SKM-1 treated with dmso at 0.1 percent for 144 hours (cell line): ENCODE results near the gene SOX1.

Experiments
- DNase-seq: peaks from one replicate; lab custom pipeline; 2025; ENCODE audit not compliant: unreplicated experiment; lab: John Stamatoyannopoulos, UW

Gene SOX1

GRCh38 chr13:112105244-112105681 lies 38.3 kb downstream of the SOX1 start:
- no peak for DNase-seq

- DNase-seq: no peak
These were observed 38.9 kb downstream of the SOX1 start for GRCh38 chr13:112105892-112106291.

GRCh38 chr13:112106478-112107141 lies 39.7 kb downstream of the SOX1 start:
- no peak for DNase-seq

DNA sequence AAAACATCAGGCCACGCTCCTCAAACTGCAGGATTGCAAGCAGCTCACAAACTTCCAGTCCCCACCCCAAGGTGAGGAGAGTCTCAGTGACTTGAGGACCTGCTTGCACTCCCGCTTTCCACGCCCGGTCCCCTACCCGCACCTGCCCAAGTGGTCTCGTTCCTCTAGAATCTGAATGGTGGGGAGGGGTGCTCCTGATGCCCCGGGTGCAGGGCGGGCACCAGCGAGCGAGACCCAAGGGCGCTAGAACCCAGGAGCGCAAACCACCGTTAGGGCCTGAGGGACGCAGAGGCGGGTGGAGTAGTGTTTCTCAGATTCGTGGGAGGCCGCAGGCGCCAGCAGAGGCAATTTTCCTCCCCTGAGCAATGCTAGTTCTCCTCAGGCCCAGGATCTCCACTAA lies 40.3 kb downstream of the SOX1 start:
- DNase-seq: no peak

DNA sequence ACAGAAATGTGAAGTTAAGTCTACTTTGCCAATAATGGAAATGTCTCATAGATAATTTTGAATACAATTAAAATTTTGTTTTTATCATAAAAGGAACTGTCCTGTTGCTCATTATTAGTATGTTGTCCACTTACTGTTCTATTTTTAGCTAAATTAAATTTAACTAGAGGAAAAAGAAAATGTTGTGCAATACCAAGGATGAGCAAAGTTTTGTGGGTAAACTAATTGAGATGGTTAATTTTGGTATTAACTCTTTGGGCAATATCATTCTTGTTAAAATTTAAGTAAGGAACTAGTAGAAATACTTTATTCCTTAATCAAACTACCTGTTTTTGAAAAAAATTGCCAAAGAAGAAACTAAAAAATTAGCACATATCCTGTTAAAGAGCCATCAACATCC lies 43.5 kb downstream of the SOX1 start:
- DNase-seq: no peak

DNA sequence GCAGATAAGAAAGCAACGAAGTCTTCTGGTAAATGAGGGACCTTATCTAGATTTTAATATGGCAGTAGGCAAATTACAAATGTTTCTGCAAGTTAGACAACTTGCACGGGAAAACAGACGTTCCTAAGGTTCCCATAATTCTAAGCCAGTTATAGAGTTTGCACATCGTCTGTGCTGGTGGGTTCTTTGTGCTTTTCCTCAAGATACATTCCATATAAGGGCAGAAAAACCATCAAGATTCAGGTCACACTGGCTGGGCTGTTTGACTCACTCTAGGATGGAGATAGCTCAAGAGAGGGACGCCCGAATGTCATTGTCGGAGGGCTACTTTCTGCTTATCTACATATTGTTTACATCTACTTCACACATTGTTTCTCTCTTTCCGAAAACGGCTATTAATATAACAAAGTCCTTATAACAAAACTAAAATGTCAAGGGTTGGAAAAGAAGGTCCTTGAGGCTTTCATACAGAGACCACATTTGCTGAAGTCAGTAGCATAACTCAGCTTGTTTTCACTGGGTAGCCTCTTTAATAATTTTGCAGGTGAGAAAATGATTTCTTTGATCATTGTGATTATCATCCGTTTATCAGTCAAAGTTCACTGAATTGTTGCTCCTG lies 44.4 kb downstream of the SOX1 start:
- DNase-seq: no peak

- DNase-seq: no peak
These were observed 45.8 kb downstream of the SOX1 start for GRCh38 chr13:112112534-112113276.

GRCh38 chr13:112113348-112113747 lies 46.4 kb downstream of the SOX1 start:
- DNase-seq: no peak

DNA sequence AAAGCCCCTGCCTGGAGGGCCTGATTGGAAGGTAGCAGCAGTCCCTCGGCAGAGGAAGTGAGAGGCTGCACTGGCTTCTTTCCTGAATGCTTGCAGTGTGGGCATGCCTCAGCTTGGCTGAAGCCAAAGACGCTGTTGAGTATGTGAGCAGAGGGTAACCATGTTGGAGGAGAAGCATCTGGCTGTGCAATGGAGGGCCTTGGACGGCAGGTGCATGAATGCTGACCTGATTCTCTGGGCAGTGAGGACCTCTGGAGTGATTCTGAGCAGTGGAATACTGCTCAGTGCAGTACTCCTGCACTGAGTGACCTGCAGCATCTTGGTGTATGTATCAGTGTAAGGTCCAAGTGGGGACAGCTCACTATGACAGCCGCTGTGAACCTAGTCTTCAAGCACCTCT lies 46.9 kb downstream of the SOX1 start:
- DNase-seq: no peak

DNA sequence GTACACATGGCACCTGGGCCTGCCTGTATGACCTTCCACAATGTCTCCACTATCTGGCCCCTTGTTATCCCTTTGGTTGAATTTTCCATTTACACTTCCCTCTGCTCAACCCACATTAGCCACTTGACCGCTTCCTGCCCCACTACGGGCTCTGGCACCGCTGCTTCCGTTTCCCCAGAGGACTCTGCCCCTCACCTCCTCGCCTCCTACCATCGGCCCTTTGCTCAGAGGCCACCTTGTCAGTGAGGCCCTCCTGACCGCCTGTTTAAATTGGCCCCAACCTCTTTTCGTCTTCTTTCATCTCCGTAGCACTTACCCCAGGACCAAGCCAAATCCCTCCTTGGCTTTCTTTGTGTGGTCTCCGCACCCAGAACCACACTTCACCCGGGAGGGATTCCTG lies 47.4 kb downstream of the SOX1 start:
- DNase-seq: no peak

DNA sequence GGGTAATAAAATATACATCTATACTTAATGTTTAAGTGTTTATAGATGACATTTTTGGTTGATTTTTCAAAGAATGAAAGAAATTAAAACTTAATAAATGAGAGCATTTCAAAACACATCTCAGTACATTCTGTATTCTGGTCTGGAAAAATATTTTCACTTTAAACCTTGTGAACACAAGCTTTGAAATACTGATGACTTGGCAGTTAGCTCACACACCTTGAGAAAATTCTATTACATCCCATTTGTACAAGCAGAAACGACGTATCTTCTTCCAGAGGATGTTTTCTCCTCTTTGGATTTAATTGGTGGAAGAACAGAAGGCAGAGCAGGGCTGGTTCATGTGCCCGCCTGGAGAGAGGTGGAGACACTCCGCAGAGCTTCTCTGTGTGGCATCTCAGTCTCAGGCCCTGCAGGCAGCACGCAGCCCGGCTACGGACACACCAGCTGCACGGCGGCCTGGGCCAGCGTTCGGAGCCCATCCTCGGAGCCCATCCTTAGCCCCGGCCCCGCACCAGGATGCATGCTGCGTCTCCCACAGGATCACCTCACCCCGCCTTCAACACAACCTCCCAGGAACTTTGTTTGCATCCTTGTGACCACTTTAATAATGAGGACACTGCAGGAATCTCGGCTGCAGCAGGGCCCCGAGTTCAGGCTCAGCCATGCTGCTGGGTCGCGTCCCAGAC lies 48.6 kb downstream of the SOX1 start:
- DNase-seq: no peak

- DNase-seq: no peak
These were observed 49.4 kb downstream of the SOX1 start for GRCh38 chr13:112116187-112116950.

DNA sequence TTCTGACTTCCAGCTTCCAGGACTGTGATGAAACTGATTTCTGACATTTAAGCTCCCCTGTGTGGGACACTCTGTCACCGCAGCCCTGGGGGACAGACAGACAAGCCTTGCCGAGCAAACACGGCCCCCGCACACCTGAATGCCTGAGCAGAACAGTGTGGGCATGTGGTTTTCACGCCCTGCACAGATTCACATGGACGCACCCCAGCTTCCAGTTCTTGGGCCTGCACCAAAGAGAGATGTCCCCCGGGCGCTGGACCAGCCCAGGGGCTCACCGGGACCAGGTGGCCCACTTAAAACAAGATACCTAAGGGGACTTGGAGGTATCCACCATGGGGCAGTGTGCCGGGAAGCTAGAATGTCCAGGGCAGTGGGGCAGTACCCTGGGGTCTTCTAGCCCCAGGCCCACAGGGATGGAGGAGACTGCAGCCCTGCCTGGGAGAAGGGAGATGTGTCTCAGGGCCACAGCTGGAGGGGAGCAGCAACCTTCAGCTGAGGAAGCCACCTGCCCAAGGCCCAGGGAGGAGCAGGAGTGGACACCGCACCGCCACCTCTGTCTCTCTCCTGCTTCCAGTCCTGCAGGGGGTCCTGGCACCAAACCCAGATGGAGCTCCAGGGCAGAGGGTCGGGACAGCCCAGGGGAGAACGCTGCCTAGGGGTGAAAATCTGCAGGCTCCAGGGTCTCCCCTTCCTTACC lies 50.5 kb downstream of the SOX1 start:
- DNase-seq: no peak

GRCh38 chr13:112117955-112118302 lies 51.0 kb downstream of the SOX1 start:
- DNase-seq: no peak

- DNase-seq: peak; percentile 1
These were observed 51.6 kb downstream of the SOX1 start for GRCh38 chr13:112118451-112119064.

GRCh38 chr13:112119192-112120030 lies 52.5 kb downstream of the SOX1 start:
- DNase-seq: no peak

DNA sequence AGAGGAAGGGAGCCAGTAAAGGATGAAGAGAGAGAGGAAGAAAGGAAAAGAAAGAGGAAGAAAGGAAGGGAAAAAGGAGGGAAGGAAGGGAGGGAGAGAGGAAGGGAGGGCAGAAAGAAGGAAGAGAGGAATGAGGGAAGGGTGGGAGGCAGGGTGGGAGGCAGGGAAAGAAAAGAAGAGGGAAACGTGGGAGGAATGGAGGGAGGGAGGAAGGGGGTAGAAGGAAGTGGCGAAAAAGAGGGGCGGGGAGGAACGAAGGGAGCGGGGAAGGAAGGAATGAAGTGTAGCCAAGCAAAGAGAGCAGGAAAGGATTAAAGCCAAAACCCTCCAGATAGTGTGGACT lies 53.1 kb downstream of the SOX1 start:
- DNase-seq: no peak
